RWPE2 (cell line): ENCODE data around the gene TEX2.

Source experiments
- ATAC-seq: fragments of 200-7000 bp; cut with Tn5 transposase; 3 replicates; pipeline ENCODE4 v1.9.1; 2021; ENCODE audit warnings: low read depth
- DNase-seq: peaks from one replicate; pipeline ENCODE4 v3.0.0-alpha.2; 2020; ENCODE audit warnings: low spot score
- H3K27ac ChIP-seq: fragments of 450-650 bp; 2 replicates; pipeline ENCODE4 v1.5.1; 2017; ENCODE audit warnings: mild to moderate bottlenecking; ENCODE audit not compliant: poor library complexity, severe bottlenecking
- H3K27me3 ChIP-seq: fragments of 250-450 bp; sonication (Bioruptor Pico); 2 replicates; pipeline ENCODE4 v1.5.1; 2021; ENCODE audit warnings: mild to moderate bottlenecking, moderate library complexity; ENCODE audit not compliant: insufficient read depth, poor library complexity, severe bottlenecking
- H3K36me3 ChIP-seq: fragments of 250-450 bp; sonication (Bioruptor Pico); 2 replicates; pipeline ENCODE4 v1.5.1; 2020; ENCODE audit warnings: low read depth, mild to moderate bottlenecking, moderate library complexity
- H3K4me1 ChIP-seq: fragments of 250-450 bp; sonication (Bioruptor Pico); 2 replicates; pipeline ENCODE4 v1.5.1; 2021; ENCODE audit warnings: mild to moderate bottlenecking, moderate library complexity; ENCODE audit not compliant: insufficient read depth, poor library complexity, severe bottlenecking
- H3K4me3 ChIP-seq: fragments of 250-450 bp; sonication (Bioruptor Pico); 2 replicates; pipeline ENCODE4 v1.5.1; 2021; ENCODE audit warnings: mild to moderate bottlenecking, moderate library complexity; ENCODE audit not compliant: severe bottlenecking
- H3K9me3 ChIP-seq: fragments of 250-450 bp; sonication (Bioruptor Pico); 2 replicates; pipeline ENCODE4 v1.5.1; 2021; ENCODE audit warnings: mild to moderate bottlenecking, moderate library complexity; ENCODE audit not compliant: severe bottlenecking
- TF ChIP-seq, protein P1 (sequence below): fragments of 450-650 bp; IDR thresholded peaks from one replicate; pipeline ENCODE4 v1.5.1; 2017; ENCODE audit warnings: mild to moderate bottlenecking, moderate library complexity; ENCODE audit not compliant: poor library complexity, severe bottlenecking

Gene TEX2

DNA sequence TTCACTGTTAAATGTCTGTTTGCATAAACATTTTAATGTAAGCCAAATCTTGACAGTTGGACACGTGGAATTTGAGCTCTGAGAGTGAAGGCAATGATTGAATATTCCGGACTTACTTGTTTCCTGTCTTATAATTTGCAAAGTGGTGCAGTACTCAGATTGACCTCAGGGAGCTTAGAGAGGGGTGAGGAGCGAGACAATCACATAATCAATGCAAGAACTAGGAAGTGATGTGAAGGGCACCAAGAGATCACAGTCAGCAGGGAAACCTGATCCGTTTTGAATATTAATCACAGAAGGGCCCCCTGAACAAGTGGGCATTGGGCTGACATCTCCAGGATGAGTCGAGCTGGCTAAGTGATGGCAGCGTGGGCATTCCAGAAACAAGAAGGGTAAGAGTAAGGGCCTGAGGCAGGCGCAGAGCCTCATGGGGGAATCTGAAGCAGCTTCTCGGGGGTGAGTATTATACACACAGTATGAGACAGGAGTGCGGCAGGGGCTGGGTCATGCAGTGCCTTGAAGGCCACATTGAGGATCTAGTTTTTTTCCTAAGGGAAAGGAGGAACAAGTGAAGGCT lies 26.1 kb downstream of the TEX2 start:
- H3K27ac ChIP-seq, result peak overlapping the region; percentile 1
- H3K36me3 ChIP-seq, result no peaks in the 10 kb centered on the region
- H3K4me1 ChIP-seq, result peaks cover 35% of the 10 kb centered on the region
- no peaks in the 10 kb centered on the region for H3K27me3 ChIP-seq
- ATAC-seq, result peak; percentile 43; the same call in 1 of the 3 replicates
- H3K9me3 ChIP-seq, result no peaks in the 10 kb centered on the region
- TF ChIP-seq, protein P1, sequence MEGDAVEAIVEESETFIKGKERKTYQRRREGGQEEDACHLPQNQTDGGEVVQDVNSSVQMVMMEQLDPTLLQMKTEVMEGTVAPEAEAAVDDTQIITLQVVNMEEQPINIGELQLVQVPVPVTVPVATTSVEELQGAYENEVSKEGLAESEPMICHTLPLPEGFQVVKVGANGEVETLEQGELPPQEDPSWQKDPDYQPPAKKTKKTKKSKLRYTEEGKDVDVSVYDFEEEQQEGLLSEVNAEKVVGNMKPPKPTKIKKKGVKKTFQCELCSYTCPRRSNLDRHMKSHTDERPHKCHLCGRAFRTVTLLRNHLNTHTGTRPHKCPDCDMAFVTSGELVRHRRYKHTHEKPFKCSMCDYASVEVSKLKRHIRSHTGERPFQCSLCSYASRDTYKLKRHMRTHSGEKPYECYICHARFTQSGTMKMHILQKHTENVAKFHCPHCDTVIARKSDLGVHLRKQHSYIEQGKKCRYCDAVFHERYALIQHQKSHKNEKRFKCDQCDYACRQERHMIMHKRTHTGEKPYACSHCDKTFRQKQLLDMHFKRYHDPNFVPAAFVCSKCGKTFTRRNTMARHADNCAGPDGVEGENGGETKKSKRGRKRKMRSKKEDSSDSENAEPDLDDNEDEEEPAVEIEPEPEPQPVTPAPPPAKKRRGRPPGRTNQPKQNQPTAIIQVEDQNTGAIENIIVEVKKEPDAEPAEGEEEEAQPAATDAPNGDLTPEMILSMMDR, result peak; percentile 37
- no peak for DNase-seq
- no peak overlapping the region for H3K4me3 ChIP-seq

- no peaks in the 10 kb centered on the region for H3K9me3 ChIP-seq
- no peaks in the 10 kb centered on the region for H3K27me3 ChIP-seq
- H3K27ac ChIP-seq, result no peak overlapping the region
- no peaks in the 10 kb centered on the region for H3K36me3 ChIP-seq
- H3K4me3 ChIP-seq, result no peak overlapping the region
- no peak for ATAC-seq
- TF ChIP-seq, protein P1, result no peak
- peaks cover 39% of the 10 kb centered on the region for H3K4me1 ChIP-seq
- DNase-seq, result no peak
Observed at GRCh38 chr17:64234961-64235360, 28.1 kb downstream of the TEX2 start.

GRCh38 chr17:64232466-64233262 lies 30.4 kb downstream of the TEX2 start:
- H3K27me3 ChIP-seq, result no peaks in the 10 kb centered on the region
- DNase-seq (no peak), ATAC-seq (no peak)
- H3K27ac ChIP-seq, result peak overlapping the region; percentile 99
- peaks cover 31% of the 10 kb centered on the region for H3K4me1 ChIP-seq
- H3K9me3 ChIP-seq, result no peaks in the 10 kb centered on the region
- H3K4me3 ChIP-seq, result no peak overlapping the region
- TF ChIP-seq, protein P1, result no peak
- no peaks in the 10 kb centered on the region; the same call in 1 of the 2 replicates for H3K36me3 ChIP-seq

DNA sequence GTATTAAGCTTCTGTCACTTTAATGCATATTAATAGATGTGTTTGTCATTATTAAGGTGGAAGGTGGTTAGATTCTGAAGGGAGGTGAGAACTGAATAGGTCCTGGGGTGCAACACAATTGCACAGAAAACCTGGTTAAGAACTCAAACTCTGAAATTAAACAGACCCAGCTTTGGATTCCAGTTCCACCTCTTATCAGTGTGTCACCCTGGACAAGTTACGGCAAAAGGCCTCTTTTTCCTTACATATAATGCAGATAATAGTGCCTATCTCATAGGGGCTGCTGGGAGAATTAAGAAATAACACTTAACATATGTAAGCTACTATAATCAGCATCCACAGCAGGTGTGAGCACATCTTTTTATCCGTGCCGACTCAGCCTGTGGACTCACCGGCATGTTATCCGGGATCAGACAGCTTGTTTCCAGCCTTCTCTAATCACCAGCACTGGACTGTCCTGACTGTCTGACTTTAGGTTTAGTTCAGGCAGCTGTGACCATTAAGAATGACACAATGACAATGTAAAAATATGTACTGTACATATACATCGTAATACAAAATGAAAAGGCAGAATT lies 31.4 kb downstream of the TEX2 start:
- ATAC-seq, result no peak
- H3K27ac ChIP-seq, result peak overlapping the region; percentile 99

More for the DNA sequence above, 31.4 kb downstream of the TEX2 start:
- Histone ChIP-seq H3K4me3 (no peak overlapping the region), H3K36me3 (no peaks in the 10 kb centered on the region; the same call in 1 of the 2 replicates), H3K27me3 (no peaks in the 10 kb centered on the region), H3K9me3 (no peaks in the 10 kb centered on the region), H3K4me1 (peaks cover 31% of the 10 kb centered on the region)
- no peak for DNase-seq
- TF ChIP-seq, protein P1, result no peak
